Measurements from ENCODE around the gene SERPINC1.

- TF ChIP-seq CTCF (IDR thresholded peaks at IDR 0.05; ENCODE audit: insufficient read depth, low read depth, low read length) (no peak), EZH2 (IDR thresholded peaks at IDR 0.05; ENCODE audit: insufficient read depth, low read length) (no peak)
These were observed 61.1 kb downstream of the SERPINC1 start for GRCh38 chr1:173856014-173856413.
